HL-60/S4 (cell line): ENCODE measurements around the gene DHRS11.

Experiments used
- in situ Hi-C: fragments of 300-500 bp; cut with MboI; formaldehyde crosslinking; loops from 2 replicates; pipeline ENCODE4 v1.14.3; 2022; ENCODE audit warnings: low sequenced_read_pairs

DHRS11 gene

GRCh38 chr17:36593656-36594316, 2.1 kb downstream of the DHRS11 start:
- in situ Hi-C loops = no loop called here

GRCh38 chr17:36594626-36595401, 3.1 kb downstream of the DHRS11 start:
- in situ Hi-C loops = no loop called here

DNA sequence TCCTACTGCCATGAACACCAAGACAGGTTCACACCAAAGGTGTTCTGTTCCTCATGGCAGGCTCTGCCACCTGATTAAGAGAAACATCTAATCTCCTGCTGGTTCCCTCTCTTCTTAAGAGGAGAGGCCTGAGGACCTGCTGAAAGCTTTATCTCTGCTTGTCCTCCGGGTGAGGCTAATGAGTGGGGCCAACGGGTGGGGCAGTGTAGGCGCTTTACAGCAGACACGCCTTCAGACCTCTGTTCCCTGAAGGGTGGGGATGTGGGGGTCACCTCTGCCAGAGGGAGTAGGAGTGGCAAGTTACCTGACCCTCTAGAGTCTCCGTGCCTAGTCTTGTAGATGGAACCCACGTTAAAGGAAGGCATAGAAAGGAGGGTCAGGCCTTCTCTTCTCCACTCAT, 5.5 kb downstream of the DHRS11 start:
- in situ Hi-C loops = no loop called here

DNA sequence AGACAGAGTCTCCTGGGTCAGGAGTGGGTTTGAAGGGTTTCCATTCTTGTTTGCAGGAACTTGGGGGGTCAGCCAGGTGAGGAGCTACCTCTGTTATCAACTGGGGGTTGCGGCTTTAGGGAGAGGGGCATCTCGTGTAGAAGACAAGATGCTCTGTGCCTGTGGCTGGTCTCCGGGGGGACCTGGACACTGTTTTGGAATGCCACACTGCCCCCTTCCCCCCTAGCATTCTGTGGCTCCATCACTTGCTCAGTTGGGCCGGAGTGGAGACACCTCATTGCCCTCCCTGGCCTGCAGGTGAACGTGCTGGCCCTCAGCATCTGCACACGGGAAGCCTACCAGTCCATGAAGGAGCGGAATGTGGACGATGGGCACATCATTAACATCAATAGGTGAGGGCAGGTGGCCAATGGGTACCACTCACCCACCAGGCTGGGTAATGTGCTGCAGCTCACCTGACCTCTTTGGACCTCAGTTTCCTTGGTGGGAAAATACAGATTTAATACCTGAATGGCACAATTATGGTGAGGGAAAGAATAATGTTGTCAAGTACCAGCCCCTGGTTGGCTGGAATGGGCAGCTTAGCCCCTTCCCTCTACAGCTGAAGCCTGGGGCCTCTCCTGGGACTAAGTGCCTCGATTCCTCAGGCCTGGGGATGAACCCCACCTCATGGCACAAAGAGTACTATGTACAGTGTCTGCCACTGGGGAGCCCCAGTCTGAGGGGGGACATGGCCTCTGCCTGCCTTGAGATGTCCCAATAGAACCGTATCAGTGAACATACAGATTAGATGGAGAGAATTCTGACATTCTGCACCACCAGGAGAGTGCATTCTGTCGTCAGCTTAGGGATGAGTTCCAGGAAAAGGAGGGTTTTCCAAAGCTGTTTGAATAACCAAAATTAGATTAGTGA, 6.4 kb downstream of the DHRS11 start:
- in situ Hi-C loops = no loop called here

DNA sequence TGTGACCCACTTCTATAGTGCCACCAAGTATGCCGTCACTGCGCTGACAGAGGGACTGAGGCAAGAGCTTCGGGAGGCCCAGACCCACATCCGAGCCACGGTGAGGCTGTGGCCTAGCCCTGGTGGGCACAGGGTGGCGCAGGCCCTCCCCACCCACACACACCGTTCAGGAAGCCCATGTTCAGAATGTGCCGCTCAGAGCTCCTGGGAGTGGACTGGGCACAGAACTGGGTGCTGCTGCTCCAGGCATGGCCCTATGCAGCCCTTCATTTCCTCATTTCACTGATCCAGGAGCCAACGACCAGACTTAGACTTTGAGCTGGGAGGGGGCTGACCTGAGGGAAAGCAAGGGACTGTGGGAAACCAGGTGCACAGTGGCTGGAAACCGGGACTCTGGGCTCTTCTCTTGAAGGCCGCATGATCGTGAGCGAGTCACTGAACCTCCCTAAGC, 7.3 kb downstream of the DHRS11 start:
- in situ Hi-C loops = no loop called here

DNA sequence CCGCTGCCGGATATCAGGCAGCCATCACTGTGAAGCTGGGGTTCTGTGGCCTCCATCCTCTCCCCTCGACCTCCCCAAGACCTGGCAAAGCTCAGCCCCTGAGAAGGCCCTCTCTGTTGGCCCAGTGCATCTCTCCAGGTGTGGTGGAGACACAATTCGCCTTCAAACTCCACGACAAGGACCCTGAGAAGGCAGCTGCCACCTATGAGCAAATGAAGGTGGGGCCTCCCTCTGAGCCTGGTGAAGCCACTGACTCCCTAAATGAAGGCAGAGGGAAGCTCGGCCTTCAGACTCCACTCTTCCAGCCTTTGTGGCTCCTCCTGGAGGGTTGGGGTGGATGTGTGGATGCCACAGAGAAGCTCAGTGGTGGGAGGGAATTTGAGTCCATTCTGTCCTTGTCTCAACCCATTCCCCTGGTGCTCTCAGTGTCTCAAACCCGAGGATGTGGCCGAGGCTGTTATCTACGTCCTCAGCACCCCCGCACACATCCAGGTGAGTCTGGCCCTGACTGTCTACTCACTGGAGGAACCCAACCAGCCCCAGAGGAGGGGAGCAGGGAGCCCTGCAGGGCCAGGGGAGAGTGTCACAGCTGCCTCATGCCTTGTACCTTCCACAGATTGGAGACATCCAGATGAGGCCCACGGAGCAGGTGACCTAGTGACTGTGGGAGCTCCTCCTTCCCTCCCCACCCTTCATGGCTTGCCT, 8.0 kb downstream of the DHRS11 start:
- in situ Hi-C loops = loop anchor here (25.0 kb wide), 1 partner anchor 788 kb away; the partner anchor contains the start of gene C17orf78

DNA sequence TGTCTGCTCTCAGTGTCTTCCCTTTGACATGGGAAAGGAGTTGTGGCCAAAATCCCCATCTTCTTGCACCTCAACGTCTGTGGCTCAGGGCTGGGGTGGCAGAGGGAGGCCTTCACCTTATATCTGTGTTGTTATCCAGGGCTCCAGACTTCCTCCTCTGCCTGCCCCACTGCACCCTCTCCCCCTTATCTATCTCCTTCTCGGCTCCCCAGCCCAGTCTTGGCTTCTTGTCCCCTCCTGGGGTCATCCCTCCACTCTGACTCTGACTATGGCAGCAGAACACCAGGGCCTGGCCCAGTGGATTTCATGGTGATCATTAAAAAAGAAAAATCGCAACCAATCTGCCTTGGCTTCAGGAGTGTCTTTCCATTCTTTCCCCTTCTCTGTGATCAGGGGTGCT, 8.8 kb downstream of the DHRS11 start:
- in situ Hi-C loops = loop anchor here (25.0 kb wide), 1 partner anchor 787 kb away; the partner anchor contains the start of gene C17orf78

DNA sequence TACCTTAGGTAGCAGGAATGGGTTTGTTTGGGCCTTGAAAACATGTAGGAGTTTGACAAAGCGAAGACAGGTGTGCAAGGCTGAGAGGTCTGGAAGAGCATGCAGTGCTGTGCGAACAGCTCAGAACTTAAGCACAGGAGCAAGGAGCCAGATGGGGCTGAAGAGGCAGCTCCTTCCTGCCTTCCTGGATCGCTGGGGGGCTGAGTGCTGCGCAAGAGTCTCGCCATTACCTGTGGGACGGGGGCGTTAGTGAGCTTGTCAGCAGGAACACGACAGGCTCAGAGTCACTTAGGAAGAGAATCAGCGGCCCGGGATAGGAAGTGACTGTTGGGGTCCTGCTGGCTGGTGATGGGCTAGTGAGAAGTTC, 9.2 kb downstream of the DHRS11 start:
- in situ Hi-C loops = loop anchor here (25.0 kb wide), 1 partner anchor 786 kb away; the partner anchor contains the start of gene C17orf78

DNA sequence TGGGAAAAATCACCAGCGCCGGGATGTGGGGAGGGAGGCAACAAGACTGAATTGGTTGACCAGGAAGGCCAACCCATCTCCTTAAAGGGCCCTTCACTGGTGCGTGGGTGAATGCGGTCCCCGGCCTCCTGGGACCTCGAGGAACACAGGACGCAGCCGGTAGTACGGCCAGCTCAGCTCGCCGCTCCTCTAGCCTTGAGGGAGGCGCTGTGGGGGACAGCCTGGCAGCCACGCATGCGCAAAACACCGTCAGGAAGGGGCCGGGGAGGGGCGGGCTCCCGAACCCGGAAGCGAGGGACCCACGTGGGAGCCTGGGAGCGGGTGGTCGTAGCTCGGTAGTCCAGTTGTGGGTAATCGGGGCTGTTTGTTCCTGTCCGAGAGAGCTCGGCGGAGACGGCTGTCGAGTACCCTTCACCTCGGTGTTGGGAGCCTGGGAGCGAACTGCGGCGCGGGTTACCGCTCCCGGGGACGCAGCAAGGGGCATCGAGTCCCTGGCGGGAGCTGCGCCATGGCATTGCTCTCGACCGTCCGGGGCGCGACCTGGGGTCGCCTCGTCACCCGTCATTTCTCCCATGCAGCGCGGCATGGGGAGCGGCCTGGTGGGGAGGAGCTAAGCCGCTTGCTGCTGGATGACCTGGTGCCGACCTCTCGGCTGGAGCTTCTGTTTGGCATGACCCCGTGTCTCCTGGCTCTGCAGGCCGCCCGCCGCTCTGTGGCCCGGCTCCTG, 9.8 kb downstream of the DHRS11 start, which contains the start of gene MRM1:
Gene MRM1 (plus strand): TSS at position 281 of the 727 bp plus-strand sequence. CDS start 228 bp downstream, at position 509.
- in situ Hi-C loops = loop anchor here (25.0 kb wide), 1 partner anchor 786 kb away; the partner anchor contains the start of gene C17orf78

DNA sequence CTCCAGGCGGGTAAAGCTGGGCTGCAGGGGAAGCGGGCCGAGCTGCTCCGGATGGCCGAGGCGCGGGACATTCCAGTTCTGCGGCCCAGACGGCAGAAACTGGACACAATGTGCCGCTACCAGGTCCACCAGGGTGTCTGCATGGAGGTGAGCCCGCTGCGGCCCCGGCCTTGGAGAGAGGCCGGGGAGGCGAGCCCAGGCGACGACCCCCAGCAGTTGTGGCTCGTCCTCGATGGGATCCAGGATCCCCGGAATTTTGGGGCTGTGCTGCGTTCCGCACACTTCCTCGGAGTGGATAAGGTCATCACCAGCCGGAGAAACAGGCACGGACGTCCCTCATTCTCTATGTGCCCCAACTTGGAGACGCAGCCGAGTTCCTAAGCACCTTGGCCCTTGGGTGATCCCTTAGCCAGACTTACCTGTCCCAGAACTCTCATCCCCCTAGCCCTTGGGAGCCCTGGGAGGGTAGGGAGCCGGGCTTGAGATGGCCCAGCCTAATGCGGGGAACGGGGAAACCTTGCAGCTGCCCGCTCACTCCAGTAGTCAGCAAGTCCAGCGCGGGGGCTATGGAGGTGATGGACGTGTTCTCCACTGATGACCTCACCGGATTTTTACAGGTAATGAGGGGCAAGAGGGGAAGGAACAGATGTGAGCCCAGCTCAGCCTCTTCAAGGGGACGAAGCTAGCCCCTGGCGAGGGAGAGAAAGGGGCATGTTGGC, 10.5 kb downstream of the DHRS11 start:
- in situ Hi-C loops = loop anchor here (25.0 kb wide), 1 partner anchor 785 kb away; the partner anchor contains the start of gene C17orf78

GRCh38 chr17:36602924-36603384, 11.3 kb downstream of the DHRS11 start:
- in situ Hi-C loops = loop anchor here (25.0 kb wide), 1 partner anchor 784 kb away; the partner anchor contains the start of gene C17orf78

DNA sequence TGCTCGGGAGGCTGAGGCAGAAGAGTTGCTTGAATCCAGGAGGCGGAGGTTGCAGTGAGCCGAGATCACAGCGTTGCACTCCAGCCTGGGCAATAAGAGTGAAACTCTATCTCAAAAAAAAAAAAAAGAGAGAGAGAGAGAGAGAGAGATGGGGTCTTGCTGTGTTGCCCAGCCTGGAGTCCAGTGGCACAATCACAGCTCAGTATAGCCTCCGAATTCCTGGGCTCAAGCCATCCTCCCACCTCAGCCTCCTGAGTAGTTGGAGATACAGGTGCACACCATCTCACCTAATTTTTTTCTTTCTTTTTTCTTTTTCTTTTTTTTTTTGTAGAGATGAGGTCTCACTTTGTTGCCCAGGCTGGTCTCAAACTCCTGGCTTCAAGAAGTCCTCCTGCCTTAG, 13.3 kb downstream of the DHRS11 start:
- in situ Hi-C loops = loop anchor here (25.0 kb wide), 1 partner anchor 782 kb away; the partner anchor contains the start of gene C17orf78

DNA sequence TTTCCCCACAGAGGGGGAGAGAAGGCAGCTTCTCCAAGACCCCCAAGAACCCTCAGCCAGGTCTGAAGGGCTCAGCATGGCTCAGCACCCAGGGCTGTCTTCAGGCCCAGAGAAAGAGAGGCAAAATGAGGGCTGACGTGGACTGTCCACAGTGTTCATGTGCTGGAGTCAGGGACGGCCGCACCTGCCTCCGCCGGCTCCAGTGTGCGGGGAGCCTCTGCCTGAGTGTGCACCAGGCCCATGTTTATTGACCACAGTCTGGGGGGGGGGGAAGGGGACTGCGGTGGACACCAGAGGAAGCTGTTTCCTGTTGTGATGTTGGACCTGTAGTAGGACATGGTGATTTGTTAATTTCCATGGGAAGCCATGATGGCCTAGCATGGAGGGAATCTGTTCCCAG, 16.6 kb downstream of the DHRS11 start:
- in situ Hi-C loops = loop anchor here (25.0 kb wide), 1 partner anchor 779 kb away; the partner anchor contains the start of gene C17orf78

- in situ Hi-C loops = loop anchor here (25.0 kb wide), 1 partner anchor 778 kb away; the partner anchor contains the start of gene C17orf78
These were observed 17.3 kb downstream of the DHRS11 start for GRCh38 chr17:36608794-36609497.

DNA sequence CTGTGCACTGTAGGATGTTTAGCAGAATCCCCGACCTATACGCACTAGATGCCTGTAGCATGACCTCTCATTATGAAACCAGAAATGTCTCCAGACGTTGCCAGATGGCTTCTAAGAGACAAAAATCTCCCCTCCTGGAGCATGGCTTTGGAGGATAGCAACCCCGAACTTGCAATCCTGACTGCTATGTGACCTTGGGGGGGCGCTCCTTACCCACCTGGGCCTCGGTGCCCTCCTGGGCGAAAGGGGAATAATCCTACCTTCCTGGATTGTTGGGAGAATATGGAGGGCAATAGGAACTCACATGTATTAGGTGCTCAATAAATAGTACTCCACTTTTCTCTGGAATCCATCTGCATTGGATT, 17.8 kb downstream of the DHRS11 start:
- in situ Hi-C loops = loop anchor here (25.0 kb wide), 1 partner anchor 778 kb away; the partner anchor contains the start of gene C17orf78

- in situ Hi-C loops = loop anchor here (25.0 kb wide), 1 partner anchor 777 kb away; the partner anchor contains the start of gene C17orf78
These were observed 18.8 kb downstream of the DHRS11 start for GRCh38 chr17:36610474-36610873.

DNA sequence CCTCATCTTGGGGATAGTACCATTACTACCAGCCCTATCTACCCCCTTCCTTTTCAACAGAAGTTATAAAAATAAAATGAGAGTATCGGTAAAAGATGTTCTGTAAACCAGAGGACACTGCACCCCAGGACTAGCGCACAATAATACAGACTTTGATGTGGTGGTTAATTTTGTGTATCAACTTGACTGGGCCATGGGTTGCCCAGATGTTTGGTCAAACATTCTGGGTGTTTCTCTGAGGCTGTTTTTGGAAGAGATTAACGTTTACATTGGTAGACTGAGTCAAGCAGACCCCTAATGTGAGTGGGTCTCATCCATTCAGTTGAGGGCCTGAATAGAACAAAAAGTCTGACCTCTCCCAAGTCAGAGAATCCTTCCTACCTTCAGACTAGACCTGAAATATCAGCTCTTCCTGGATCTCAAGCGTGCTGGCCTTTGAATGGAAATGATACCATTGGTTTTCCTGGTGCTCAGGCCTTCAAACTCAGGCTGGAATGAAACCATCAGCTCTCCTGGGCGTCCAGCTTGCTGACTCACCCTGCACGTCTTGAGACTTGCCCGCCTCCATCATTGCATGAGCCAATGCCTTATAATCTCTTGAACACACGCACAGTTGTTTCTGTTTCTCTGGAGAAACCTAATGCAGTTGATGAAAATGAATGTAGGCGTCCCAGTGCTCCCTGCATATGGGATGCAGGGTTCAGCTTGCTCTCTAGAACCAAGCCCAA, 19.8 kb downstream of the DHRS11 start:
- in situ Hi-C loops = loop anchor here (25.0 kb wide), 1 partner anchor 776 kb away; the partner anchor contains the start of gene C17orf78
